NB4 (cell line): ENCODE data around the gene RAMP3.

Experiments
- DNase-seq: peaks from one replicate; pipeline ENCODE4 v3.0.0; 2010; ENCODE audit warnings: low read depth
- H3K4me3 ChIP-seq: one replicate; pipeline ENCODE4 v1.5.1; 2011; ENCODE audit warnings: mild to moderate bottlenecking, low read depth, low read length, moderate library complexity
- CTCF ChIP-seq: IDR thresholded peaks from one replicate; pipeline ENCODE4 v1.5.1; 2012; ENCODE audit warnings: low read depth, low read length
- MYC ChIP-seq: IDR thresholded peaks from 2 replicates; pipeline ENCODE4 v1.6.1; 2011; ENCODE audit warnings: low read depth, low read length
- POLR2A ChIP-seq: IDR thresholded peaks from 2 replicates; pipeline ENCODE4 v1.6.1; 2011; ENCODE audit warnings: mild to moderate bottlenecking; ENCODE audit not compliant: insufficient read length; ENCODE audit errors: extremely low read depth
- TF ChIP-seq, protein P1 (sequence below): IDR thresholded peaks from 2 replicates; pipeline ENCODE4 v1.6.1; 2011; ENCODE audit warnings: low read depth, low read length

RAMP3 gene

GRCh38 chr7:45217358-45217757 is 59.8 kb downstream of the RAMP3 start:
- no peak for DNase-seq
- no peak overlapping the region for H3K4me3 ChIP-seq
- TF ChIP-seq POLR2A = no peak
- TF ChIP-seq CTCF = peak; percentile 38

DNA sequence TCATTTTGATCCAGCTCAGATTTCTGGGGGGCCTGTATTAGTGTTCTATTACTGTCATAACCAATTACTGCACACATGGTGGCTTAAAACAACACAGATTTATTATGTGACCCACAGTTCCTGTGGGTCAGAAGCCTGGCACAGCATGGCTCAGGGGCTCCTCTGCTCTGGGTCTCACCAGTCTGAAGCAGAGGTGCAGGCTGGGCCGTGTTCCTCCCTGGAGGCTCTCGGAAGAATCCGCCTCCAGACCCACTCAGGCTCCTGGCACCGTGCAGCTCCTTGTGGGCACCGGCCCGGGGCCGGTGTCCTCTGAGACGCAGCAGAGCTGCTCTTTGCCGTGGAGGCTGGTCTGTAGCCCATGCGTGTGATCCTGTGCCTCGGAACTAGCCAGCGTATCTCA is 61.5 kb downstream of the RAMP3 start:
- no peak overlapping the region for H3K4me3 ChIP-seq
- no peak for TF ChIP-seq POLR2A
- no peak for TF ChIP-seq MYC
- no peak for DNase-seq

- no peak overlapping the region for H3K4me3 ChIP-seq
- no peak for TF ChIP-seq CTCF
- DNase-seq = no peak
These were observed 62.3 kb downstream of the RAMP3 start for GRCh38 chr7:45219801-45220435.

GRCh38 chr7:45220846-45221618 is 63.4 kb downstream of the RAMP3 start:
- no peak for DNase-seq
- no peak overlapping the region for H3K4me3 ChIP-seq
- TF ChIP-seq MYC = no peak
- TF ChIP-seq CTCF = no peak
- TF ChIP-seq, protein P1, sequence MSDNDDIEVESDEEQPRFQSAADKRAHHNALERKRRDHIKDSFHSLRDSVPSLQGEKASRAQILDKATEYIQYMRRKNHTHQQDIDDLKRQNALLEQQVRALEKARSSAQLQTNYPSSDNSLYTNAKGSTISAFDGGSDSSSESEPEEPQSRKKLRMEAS = no peak
- TF ChIP-seq POLR2A = no peak

DNA sequence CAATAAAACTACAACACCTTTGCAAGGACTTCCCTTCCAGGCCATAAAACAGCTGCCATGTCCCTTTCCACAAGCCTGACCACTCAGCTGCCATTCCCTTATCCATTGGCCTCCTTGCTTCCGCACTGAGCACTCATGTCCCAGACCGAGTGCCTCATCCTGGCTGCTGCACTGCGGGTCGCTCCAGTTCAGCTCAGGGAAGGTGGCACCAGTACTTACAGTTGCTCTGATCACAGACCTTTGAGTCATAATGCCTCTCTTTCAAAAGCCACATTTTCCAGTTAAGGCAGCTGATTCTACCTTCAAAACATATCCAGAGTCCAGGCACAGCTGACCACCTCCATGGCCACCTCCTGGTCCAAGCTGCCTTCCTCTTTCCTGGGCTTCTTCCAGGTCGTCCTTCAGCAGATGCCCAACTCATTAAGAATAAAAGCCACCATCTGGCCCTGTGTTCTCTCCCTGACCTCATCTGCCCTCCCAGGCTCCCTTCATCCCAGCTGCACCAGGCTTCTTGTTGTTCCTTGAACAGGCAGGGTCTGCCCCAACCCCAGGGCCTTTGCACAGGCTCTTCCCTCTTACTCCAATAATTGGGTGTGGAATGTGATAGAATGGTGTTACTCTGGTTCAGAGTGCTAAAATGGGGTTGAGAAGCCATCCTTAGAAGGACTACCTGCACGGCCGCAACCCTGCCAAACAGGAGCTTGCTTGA is 64.5 kb downstream of the RAMP3 start:
- no peak overlapping the region for H3K4me3 ChIP-seq
- no peak for TF ChIP-seq POLR2A
- TF ChIP-seq CTCF = no peak
- no peak for TF ChIP-seq MYC
- TF ChIP-seq, protein P1 = no peak
- no peak for DNase-seq

DNA sequence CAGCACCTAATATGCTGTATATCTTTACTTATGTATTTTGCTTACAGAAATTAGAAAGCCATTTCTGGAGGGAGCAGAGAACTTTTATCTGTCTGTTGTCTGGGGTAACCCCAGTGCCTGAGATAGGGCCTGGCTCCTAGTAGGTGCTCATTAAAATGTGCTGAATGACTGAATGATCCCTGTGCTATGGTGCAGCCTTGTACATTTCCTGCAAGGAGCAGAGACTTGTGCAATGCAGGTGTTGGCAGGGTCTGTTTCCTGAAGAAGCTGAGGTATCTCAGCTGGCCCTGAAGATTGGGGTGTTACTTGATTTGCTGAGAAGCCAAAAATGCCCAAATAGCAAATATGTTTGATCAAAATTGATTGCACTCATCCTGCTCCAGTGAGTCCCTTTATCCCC is 65.5 kb downstream of the RAMP3 start:
- no peak overlapping the region for H3K4me3 ChIP-seq
- TF ChIP-seq POLR2A = no peak
- DNase-seq = no peak
